ENCODE results near the gene GALNT11.

Gene GALNT11

DNA sequence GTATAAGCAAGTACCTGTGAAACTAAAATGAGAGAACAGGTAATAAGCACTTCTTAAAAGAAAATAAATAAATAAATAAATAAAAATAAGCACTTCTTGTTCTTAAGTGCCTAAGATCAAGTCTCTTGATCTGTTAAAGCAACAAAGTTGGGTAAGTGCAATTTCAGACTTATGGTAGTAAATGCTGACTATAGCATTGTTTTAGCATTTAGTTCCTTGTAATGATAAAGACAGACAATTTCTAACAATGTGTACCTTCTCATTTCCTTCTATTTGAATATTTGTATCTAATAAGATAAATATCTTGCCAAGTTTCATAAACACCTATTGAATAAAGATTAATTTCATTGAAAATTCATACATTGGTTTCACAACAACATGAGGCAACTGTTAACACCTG, 87.4 kb downstream of the GALNT11 start:
- Mint-ChIP-seq H3K27ac (no peak overlapping the region), H3K4me3 (no peak overlapping the region), H3K36me3 (peaks cover 52% of the 10 kb centered on the region), H3K9me3 (no peaks in the 10 kb centered on the region), H3K4me1 (no peaks in the 10 kb centered on the region), H3K27me3 (no peaks in the 10 kb centered on the region)
- no peak for ATAC-seq

DNA sequence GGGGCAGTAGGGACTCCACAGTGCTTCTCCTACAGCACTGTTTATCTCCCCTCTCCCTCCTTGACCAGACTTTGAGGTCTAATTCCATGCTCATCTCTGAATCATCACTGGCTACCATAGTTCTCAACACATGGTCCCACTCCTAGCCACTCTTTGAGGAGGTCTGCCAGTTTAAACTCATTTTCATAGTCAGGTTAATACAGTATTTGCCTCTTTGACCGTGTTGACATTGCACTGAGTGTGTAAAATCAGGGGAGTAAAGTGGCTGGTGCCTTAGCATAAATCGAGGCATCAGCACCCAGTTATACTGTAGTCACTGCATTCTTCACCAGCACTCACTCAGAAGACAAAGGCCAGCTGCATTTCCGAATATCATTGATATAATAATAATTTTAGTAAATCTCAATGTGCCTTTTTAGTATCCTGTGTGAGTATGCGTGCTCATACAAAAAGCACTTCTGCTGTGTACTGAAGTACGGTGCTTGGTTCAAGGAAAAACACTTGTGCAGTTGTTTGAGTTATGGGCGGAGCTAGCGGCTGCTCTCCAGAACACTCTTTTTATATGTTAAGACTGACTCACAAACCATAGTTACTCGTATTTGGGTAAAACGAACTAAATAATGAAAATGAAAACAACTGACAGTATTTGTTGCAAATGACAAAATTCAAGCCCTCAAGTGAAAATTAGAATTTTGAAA, 89.7 kb downstream of the GALNT11 start:
- peaks cover 56% of the 10 kb centered on the region for H3K36me3 Mint-ChIP-seq
- ATAC-seq: no peak

DNA sequence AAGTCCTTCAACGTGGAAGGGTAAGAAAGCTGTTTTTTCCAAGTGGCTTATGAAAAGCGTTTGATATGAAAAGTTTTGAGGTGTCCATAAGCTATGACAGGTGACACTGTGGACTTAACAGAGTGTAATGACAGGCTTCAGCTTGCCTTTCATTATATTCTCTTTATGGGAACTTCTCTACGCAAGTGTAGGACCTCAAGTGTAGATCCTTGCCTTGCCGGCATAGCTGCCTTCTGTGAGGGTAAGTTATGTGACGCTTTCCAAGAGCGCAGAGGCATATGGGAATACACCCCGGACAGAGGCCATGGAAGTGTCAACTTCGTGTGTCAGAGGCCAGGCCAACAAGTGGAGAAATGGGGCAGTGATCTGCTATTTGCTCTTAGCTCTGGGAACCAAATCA, 91.9 kb downstream of the GALNT11 start:
- Mint-ChIP-seq H3K27ac (no peak overlapping the region), H3K4me1 (no peaks in the 10 kb centered on the region), H3K27me3 (no peaks in the 10 kb centered on the region), H3K9me3 (no peaks in the 10 kb centered on the region), H3K36me3 (peaks cover 65% of the 10 kb centered on the region), H3K4me3 (no peak overlapping the region)
- no peak for ATAC-seq

More for the DNA sequence above, 89.7 kb downstream of the GALNT11 start:
- Mint-ChIP-seq H3K27me3 (no peaks in the 10 kb centered on the region), H3K4me1 (no peaks in the 10 kb centered on the region), H3K27ac (no peak overlapping the region), H3K9me3 (no peaks in the 10 kb centered on the region), H3K4me3 (no peak overlapping the region)

DNA sequence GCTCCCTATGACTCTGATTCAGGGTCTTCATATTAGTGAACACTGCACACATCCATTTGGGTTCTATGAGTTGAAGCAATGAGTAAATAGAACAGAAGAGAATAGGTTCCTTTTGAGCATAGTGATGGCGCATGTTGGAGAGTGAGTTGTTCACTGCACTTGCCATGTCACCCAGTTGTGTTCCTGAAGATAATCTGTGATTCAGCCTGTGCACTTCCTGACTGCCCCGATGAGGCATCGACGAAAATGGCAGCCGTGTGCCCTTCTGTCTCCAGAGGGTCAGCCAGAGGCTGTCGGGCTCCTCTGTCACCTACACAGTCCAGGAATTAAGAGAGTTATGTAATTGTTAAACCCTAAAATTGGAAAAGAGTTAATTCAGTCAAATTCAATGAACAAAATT, 94.7 kb downstream of the GALNT11 start:
- H3K4me1 Mint-ChIP-seq: no peaks in the 10 kb centered on the region
- H3K9me3 Mint-ChIP-seq: peaks cover 10% of the 10 kb centered on the region
- peaks cover 71% of the 10 kb centered on the region for H3K36me3 Mint-ChIP-seq
- no peak for ATAC-seq
- H3K4me3 Mint-ChIP-seq: no peak overlapping the region
- no peaks in the 10 kb centered on the region for H3K27me3 Mint-ChIP-seq
- H3K27ac Mint-ChIP-seq: no peak overlapping the region

DNA sequence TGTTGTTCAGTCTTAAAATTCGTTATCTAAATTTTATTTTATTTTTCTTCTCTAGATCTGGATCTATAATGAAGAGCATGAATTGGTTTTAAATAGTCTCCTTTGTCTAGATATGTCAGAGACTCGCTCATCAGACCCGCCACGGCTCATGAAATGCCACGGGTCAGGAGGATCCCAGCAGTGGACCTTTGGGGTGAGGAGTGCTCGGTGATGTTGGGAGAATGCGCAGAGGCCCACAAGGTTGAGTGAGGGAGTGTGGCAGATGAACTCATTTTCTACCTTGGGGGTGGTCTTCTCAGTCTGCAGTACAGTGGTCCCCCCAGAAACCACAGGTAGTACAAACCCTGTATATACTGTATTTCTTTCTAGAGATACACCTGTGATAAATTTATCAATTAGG, 95.3 kb downstream of the GALNT11 start:
- peaks cover 77% of the 10 kb centered on the region for H3K36me3 Mint-ChIP-seq
- ATAC-seq: no peak
- H3K27ac Mint-ChIP-seq: no peak overlapping the region
- H3K9me3 Mint-ChIP-seq: peaks cover 10% of the 10 kb centered on the region
- H3K4me3 Mint-ChIP-seq: no peak overlapping the region
- H3K4me1 Mint-ChIP-seq: no peaks in the 10 kb centered on the region
- no peaks in the 10 kb centered on the region for H3K27me3 Mint-ChIP-seq

DNA sequence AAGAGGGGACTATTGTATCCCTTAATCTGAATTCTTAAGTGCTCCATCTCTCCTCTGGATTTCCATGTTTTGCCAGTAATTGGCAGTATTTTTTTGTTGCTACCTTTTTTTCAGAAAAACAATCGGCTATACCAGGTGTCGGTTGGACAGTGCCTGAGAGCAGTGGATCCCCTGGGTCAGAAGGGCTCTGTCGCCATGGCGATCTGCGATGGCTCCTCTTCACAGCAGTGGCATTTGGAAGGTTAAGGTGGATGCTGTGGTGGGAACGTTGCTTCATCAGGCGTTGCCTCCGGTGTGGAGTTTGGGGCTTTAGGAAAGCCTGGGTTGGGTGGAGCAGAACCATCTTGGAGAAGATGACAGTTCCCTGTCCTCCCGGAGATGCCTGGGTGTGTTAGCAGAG, 96.0 kb downstream of the GALNT11 start:
- H3K27me3 Mint-ChIP-seq: no peaks in the 10 kb centered on the region
- no peaks in the 10 kb centered on the region for H3K4me1 Mint-ChIP-seq
- peaks cover 80% of the 10 kb centered on the region for H3K36me3 Mint-ChIP-seq
- H3K4me3 Mint-ChIP-seq: no peak overlapping the region
- H3K9me3 Mint-ChIP-seq: peaks cover 10% of the 10 kb centered on the region
- no peak overlapping the region for H3K27ac Mint-ChIP-seq
- ATAC-seq: no peak

DNA sequence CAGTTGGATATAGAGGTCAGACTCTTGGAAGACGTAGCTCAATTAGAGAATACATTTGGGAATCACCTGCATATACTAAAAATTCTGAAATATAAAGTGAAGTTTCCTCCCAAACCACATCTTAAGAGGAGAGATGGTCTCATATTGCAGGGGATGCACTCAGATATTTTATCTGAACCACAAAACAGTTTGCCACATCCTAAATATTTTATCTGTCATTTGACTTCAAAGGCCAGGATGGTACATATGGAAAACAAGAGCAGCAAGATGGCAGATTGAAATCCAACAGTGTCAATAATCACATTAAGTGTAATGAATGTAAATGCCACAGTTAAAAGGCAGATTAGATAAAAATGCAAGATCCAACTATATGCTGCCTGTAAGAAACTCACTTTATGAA, 97.1 kb downstream of the GALNT11 start:
- no peak for ATAC-seq
- Mint-ChIP-seq H3K27ac (no peak overlapping the region), H3K36me3 (peaks cover 91% of the 10 kb centered on the region), H3K27me3 (no peaks in the 10 kb centered on the region), H3K9me3 (peaks cover 13% of the 10 kb centered on the region), H3K4me1 (no peaks in the 10 kb centered on the region), H3K4me3 (no peak overlapping the region)

DNA sequence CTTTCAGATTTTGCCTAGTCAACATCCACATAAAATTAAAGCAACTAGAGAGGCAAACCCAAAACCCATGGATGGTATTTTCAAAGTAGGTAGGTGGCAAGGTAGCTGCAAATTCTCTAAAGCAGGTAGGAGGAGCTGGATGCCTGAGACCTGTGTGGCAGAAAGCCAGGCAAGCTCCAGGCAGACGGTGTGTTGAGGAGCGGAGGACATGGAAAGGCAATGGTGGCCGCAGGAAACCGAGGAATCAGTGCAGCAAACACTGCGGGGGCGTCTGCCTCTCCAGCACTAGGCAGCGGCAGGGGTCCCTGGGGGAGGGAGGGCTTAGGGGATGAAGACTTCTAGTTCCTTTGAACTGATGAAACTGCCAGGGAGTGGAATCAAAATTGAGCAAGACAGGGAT, 101.3 kb downstream of the GALNT11 start:
- Mint-ChIP-seq H3K9me3 (peaks cover 13% of the 10 kb centered on the region), H3K4me3 (no peak overlapping the region), H3K27ac (peak overlapping the region; percentile 44), H3K36me3 (peaks cover 91% of the 10 kb centered on the region), H3K27me3 (no peaks in the 10 kb centered on the region), H3K4me1 (no peaks in the 10 kb centered on the region)
- no peak for ATAC-seq

DNA sequence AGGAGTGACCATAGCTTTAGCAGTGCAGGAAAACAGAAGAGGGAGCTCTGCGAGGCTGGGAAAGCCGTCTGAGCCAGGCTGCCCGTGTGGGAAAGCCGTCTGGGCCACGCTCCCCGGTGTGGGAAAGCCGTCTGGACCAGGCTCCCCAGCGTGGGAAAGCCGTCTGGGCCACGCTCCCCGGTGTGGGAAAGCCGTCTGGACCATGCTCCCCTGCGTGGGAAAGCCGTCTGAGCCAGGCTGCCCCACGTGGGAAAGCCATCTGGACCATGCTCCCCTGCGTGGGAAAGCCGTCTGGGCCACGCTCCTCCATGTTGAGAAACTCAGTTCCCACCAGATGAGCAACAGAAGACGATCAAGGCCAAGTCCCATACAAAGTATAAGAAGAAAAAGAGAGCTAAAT, 101.8 kb downstream of the GALNT11 start:
- ATAC-seq: no peak
- no peaks in the 10 kb centered on the region for H3K27me3 Mint-ChIP-seq
- peaks cover 91% of the 10 kb centered on the region for H3K36me3 Mint-ChIP-seq
- no peak overlapping the region for H3K4me3 Mint-ChIP-seq
- H3K4me1 Mint-ChIP-seq: no peaks in the 10 kb centered on the region
- no peak overlapping the region for H3K27ac Mint-ChIP-seq
- H3K9me3 Mint-ChIP-seq: peaks cover 13% of the 10 kb centered on the region

DNA sequence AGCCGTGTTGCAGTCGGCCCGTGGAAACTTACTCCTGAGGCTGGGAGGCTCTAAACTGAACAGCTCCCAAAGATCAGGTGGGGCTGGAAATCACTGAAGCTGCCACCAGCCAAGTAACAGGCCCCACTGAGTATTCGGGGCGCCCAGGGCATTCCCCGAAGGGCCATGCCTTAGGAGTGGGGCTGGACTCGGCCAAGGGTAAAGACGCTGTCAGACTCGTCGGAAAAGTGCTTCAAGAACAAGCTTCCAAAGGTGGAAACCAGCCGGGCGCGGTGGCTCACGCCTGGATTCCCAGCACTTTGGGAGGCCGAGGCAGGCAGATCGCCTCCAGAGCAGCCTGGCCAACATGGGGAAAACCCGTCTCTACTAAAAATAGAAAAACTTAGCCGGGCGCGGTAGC, 102.8 kb downstream of the GALNT11 start:
- Mint-ChIP-seq H3K27me3 (no peaks in the 10 kb centered on the region), H3K27ac (no peak overlapping the region), H3K4me3 (no peak overlapping the region), H3K36me3 (peaks cover 83% of the 10 kb centered on the region), H3K4me1 (no peaks in the 10 kb centered on the region), H3K9me3 (peaks cover 13% of the 10 kb centered on the region)
- no peak for ATAC-seq

DNA sequence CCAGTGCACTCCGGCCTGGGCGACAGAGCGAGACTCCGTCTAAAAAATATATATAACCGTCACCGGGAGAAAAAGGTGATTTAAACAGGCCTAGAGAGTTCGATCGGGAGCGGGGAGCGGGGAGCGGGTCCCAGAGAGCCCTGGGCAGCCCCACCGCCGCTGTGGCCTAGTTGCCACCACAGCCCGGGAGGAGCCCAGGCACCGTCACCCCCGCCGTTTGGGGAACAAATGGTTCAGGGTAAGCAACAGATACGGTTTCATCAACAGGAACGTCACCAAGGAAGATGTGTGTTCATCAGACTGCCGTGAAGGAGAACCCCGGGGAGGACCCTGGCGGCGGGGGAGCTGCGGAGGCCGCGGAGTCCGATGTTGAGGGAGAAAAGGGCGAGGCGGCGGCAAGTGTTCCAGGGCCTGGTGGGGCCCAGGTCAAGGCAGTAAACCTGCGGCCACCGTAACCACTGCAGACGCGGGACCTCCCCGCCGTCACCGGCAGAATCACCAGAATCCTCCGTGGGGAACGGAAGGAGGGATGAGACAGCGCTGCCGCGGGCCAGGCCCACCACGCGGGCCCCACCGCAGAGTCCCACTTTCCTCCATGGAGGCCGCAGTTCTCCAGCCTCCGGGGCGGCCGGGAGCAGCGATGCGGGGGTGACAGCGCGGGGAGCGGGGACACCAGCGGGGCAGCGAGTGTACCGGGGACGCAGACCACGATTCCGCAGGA, 103.4 kb downstream of the GALNT11 start:
- no peak overlapping the region for H3K4me3 Mint-ChIP-seq
- no peaks in the 10 kb centered on the region for H3K4me1 Mint-ChIP-seq
- H3K36me3 Mint-ChIP-seq: peaks cover 83% of the 10 kb centered on the region
- H3K9me3 Mint-ChIP-seq: peaks cover 13% of the 10 kb centered on the region
- no peak overlapping the region for H3K27ac Mint-ChIP-seq
- ATAC-seq: peak; percentile 20
- no peaks in the 10 kb centered on the region for H3K27me3 Mint-ChIP-seq

DNA sequence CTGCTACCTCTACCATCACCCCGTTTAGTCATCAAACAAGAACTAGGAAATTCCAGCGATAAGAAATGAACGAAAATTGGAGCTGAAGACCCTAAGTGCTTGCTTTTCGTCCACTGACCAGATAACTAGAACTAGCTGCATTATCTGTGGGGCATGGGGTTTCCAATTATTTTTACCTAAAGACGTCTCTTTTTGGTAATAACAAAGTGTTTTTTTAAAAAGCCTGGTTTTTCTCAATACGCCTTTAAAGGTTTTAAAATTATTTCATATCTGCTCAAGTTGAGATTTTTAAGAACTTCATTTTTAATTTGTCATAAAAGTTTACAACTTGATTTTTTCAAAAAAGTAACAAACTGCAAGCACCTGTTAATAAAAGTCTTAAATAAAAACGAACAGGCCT, 104.2 kb downstream of the GALNT11 start:
- H3K4me1 Mint-ChIP-seq: no peaks in the 10 kb centered on the region
- H3K36me3 Mint-ChIP-seq: peaks cover 79% of the 10 kb centered on the region
- no peaks in the 10 kb centered on the region for H3K27me3 Mint-ChIP-seq
- H3K4me3 Mint-ChIP-seq: no peak overlapping the region
- no peak for ATAC-seq
- no peak overlapping the region for H3K27ac Mint-ChIP-seq
- H3K9me3 Mint-ChIP-seq: peaks cover 8% of the 10 kb centered on the region

DNA sequence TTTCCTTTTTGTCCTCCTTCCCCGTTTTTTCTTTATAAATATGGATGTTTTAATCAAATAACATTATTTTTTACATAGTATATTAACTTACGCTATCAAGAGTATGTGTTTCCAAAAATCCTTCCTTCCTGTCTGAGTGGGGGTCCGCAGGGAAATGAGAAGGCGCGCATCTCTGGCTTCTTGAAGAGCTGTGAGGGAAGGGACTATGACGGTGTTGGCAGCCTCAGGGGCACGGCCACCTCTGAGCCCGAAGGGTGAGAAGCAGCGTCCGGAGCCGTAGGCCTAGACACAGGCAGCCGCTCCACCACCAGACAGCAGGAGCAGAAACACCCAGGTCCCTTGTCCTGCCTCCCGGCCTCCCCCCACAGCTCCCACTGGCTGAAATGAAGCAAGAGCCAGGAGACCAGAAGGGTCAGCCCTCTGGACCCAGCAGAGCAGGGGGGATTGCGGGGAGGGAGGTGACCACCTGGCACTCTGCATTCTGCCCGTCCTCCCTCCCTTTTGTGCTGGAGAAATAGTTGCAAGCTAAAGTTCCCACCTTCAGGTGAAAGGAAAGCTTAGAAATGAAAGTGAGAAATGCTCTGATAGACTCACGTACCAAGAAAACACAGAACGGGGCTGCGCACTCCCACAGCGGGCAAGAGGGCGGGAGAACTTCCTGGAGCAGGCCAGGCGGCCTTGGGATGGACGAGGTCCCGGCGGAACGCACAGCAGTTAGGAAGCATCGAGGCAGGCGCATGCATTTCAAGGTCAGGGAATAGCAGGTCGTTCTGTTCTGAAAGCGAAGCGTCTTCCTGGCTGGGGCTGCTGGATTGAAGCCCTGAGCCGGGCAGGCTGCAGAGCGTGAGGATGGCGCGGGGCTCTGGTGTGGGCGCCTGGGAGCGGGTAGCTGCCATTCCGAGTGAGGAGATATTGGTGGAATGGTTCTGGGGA, 105.5 kb downstream of the GALNT11 start:
- Mint-ChIP-seq H3K27ac (no peak overlapping the region), H3K4me1 (no peaks in the 10 kb centered on the region), H3K9me3 (peaks cover 3% of the 10 kb centered on the region), H3K27me3 (no peaks in the 10 kb centered on the region), H3K4me3 (no peak overlapping the region), H3K36me3 (peaks cover 67% of the 10 kb centered on the region)
- ATAC-seq: no peak

DNA sequence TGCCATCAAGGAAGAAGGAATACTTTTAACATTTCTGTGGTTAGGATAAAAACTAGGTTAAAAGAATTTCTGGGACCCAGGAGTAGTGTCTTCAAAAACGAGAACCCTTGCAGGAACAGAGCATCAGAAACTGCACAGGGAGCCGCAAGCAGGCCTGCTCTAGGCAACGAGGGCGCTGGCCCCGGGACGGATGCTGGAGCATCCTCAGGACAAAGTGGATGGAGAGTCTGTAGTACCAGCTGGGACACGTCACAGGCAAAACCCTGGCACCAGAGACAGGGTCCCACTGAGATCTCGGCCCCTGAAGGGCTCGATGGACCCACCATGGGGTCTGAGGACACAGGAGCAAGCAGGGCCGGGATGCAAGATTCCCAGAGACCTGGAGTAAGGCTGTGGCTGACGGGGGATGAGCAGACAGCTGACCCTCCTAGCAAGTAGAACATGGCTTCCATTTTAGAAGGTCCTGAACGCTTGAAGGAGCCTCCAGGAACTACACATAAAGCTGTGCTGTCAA, 106.6 kb downstream of the GALNT11 start:
- Mint-ChIP-seq H3K9me3 (peaks cover 3% of the 10 kb centered on the region), H3K27me3 (no peaks in the 10 kb centered on the region), H3K36me3 (peaks cover 69% of the 10 kb centered on the region), H3K4me3 (no peak overlapping the region), H3K4me1 (no peaks in the 10 kb centered on the region), H3K27ac (no peak overlapping the region)
- no peak for ATAC-seq

DNA sequence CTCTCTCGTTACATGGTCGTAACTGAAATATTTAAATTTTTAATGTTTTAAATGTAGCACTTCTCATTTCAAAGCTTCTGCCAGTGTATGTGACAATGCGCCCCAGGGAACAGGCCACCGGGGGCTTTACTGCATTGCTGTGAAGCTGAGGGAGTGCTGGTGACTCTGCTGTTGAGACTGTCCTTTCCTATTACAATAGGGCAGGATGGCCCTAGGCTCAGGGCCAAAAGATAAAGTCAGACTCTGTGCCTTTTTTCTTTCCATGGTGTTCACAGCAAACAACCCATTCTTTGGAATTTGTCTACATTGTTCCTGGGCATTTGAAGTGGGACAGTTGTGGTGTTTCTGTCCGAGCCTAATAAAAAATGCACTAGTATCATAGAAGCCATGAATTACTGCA, 107.3 kb downstream of the GALNT11 start:
- H3K4me1 Mint-ChIP-seq: no peaks in the 10 kb centered on the region
- ATAC-seq: no peak
- peaks cover 68% of the 10 kb centered on the region for H3K36me3 Mint-ChIP-seq
- H3K4me3 Mint-ChIP-seq: no peak overlapping the region
- H3K27ac Mint-ChIP-seq: no peak overlapping the region
- no peaks in the 10 kb centered on the region for H3K27me3 Mint-ChIP-seq
- no peaks in the 10 kb centered on the region for H3K9me3 Mint-ChIP-seq

All from stimulated activated memory B cell treated with anti-CD40 and anti-IgM and Interleukin-4, amounts not matched to agents 10 μg/mL and 1 μg/mL and 100 μg/mL, for 72 hours (primary cell).